Hematopoietic multipotent progenitor cell treated with erythropoietin and hydrocortisone succinate and interleukin-3 and kit ligand, for 8 days (in vitro differentiated cells): ENCODE measurements around the gene ASTL.

Experiments
- DNase-seq: peaks from one replicate; pipeline ENCODE4 v3.0.0-alpha.2; 2015

The ASTL gene

DNA sequence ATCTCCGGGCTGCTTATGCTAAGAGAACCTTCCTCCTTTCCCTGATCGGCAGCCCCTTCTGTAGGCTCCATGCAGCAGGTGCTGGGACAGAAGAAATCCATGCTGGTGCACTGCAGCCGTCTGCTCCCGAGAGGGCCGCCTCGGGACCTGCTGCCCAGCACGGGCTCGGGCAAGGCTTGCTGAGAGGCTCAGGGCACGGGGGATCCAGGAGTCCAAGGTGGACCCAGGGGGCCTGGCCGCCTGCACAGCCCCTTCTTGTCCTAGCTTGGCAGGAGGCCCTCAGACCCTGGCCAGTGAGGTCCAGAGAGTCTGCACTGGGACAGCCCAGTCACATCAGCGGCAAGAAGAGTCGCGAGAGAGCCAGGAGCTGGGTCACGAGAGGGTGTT is 20.2 kb upstream of the ASTL start:
- no peak for DNase-seq

DNA sequence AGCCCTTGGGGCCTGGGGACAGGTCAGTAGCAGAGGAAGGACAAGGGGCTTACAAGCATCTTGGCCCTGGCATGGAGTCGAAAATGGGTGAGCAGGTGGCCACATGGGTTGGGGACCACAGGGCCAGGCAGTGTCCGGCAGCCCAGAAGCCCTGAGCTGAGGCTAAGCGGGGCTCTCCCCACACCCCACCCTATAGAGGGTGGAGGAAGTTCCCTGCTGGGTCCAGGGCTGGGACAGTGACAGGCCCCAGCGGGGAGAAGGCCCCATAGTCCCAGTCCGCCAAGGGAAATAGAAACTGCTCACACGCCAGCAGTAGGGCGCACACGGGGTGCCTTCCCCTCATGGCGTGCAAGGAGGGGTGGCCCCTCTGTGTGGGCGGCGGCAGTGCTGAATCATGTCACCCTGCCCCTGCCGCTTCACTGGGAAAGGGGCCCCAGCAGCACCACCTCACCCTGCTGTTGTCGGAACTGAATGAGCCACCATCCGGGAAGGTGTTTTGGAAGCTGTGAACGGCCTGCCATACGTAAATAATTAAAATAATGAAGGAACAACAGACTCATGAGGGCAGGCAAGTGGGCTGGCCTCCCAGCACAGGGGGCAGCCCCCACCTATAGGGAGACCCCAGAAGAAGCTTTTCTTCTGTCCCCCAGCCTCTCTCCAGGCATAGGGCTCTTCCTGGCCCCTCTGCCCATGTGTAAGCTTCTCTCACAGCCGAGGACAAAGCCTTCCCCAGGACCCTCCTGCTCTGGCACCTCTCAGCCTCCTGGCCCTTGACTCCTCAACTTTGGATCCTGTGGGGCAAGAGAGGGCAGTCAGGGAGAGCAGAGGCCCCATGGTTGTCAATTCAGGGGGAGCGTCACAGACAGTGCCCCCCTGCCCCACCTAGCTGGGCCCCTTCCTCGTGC is 19.6 kb upstream of the ASTL start:
- DNase-seq: peak; percentile 64

DNA sequence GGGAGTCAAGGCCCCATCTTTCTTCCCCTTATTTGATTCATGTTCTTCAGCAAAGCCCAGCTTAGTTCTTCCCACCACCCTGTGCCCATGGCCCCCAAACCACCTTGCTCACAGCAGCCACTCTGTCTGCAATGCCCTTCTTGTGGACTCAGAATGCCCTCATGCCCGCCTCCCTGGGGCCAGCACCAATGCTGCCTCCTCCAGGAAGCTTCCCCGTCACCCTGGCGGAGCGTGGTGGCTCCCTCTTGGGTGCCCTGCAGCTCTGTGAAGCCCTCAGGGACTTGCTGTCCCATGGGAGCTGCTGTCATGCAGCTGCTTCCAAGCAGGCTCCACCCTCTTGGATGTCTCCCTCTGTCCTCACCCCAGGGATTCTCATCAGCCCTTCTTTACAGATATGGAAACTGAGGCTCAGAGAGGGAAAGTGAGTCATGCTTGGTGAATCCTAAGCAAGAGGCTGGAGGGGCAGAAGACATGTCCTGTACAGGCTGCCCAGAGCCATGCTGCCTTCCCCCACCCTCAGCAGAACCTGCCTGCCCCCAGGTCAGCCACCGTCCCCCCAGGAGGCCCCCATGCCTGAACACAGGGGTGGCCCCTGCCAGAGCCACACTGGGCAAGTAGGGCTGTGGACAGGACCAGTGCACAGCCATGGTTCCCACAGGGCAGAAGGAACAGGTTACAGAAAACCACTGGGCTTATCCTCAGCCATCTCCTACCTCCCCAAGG is 18.8 kb upstream of the ASTL start:
- DNase-seq: no peak

DNA sequence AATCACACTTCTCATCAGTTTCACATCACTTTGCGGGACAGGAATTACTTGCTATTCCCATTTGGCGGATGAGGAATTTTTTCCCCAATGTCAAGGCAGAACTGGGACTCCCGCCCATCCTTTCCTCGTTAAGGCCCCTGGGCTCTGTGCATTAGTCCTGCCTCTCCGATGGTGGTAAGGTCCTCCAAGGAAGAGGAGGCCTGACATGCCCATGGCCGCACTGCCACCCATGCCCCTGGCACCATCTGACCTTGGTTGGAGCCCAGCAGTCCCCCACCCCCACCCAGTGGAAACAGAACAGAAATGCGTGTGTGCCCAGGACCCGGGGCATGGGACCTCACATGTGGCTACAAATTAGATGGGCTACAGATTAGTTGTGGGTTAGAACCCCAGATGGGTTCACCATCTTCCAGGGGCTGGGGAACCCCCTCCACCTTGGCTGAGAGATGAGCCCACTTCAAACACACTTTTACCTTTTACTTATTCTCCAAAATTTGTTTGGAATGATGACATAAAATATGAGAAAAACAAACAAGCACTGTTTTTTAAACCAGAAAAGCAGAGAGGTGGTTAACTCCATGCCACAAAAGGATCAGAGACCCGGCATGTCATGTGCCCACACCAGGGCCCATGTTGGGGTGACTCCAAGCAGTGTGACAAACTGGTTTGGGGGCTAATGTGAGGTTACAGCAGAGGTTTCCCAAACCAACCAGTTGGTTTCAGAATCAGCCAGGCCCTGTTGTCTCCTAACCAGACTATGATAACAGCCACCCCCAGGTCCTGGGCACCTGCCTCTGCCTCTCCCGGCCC is 17.9 kb upstream of the ASTL start:
- no peak for DNase-seq

DNA sequence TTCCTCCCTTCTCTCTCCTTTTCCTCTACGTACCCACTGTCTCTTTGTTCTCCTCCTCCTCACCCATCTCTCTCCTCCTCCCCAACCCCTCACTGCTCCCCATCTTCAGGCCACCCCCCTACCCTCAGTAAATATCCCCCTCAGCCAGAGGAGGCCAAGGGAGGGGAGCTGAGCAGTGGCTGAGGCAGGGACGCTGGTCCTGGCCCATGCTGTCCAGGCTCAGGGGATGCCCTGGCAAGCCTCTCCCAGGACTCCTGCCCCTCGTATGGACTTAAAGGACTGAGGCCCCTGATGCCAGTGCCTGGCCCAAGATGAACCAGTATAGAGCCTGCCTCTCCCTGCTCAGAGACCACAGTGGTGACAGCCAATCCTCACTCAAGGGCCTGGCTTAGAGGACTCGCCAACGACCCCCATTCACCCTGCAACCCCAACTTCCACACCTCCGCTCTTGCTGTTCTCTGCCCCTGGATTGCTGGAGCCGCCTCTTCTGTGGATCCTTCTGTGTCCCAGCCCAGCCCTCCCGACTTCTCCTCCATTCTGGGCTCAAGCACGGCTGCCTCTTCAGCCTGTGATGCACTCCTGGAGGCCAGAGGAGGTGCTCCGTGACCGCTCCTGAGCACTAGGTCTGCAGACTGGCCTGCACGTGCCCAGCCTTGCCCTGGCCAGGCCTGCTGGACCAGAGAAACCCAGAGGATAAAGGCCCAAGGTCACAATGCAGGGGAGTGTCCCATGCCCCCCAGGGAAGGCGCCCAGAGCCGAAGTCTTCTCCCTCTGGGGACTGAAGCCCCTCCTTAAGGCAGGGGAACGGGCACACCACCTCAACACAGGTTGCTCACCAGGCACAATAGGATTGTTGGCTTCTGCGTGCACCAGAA is 16.4 kb upstream of the ASTL start:
- DNase-seq: no peak

DNA sequence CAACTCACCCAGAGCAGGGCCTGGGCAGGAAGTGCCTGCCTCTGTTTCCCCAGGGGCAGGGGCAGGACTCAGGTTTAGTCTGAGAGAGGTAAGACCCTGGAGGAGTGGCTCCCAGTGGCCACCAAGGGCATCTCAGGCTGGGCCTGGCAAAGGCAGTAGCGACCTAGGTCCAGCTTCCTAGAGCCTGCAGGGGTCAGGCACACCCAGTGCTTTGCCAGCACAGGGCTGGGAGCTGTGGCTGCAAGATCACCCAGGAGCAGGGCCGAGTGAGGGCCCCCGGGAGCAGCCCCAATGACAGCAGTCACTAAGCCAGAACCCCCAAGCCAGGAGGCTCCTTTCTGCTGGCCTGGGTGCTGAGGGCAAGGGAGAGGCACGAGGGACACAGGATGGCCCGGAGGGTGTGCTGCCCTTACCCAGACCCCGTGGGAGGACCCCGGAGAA is 15.7 kb upstream of the ASTL start:
- DNase-seq: no peak

DNA sequence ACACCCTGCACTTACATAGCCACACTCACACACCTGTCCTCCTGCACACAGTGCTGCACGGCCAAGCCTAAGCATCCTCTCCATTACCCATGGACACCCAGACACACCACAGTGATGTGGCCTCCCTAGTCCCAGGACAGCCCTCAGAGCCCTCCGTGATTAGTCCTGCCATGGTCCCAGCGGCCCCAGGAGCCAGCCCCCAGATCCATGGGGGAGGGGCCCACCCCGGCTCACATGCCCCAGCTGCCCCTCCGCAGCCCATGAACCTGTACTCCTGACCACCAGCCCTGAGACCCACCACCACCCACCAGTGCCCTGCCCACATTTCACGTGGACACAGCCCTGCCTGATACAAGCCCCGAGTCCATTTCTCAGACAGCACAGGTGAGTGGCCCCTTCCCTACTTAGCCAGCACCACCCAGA is 15.0 kb upstream of the ASTL start:
- DNase-seq: no peak

DNA sequence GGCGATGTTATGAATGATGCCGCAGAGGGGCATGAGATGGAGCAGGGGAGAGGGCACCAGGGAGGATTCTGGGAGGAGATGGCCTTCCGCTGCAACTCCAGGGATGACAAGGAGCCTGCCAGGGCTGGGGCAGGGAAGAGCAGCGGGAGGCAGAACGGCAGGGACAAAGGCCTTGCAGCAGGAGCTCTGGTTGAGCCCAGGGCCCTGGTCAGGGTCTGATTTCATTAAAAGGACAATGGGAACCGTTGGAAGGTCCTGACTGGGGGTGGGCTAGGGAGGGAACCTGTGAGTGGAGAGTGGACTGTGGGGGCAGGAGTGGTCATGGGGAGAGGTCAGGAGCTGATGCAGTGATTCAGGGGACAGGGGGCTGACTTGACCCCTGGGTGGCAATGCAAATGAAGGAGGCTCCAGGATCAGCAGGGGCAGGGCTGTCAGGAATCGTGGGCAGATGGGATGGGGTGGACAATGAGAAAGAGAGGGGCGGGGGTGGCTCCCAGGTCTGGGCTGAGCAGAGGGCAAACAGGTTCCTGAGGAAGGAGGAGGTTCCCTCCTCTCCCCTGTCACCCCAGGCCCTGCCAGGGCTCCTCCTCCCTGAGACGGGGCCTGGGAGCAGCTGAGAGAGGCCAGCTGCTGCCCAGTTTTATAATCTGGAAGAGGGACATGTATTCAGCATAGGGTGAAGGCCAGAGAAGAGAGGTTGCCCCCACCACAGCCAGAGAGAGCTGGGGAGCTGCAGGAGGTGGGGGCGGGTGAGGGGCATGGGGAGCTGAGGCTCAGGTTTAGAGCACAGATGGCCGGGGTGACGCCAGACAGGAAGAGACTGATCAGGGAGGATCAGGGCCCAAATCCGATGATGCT is 14.2 kb upstream of the ASTL start:
- no peak for DNase-seq

DNA sequence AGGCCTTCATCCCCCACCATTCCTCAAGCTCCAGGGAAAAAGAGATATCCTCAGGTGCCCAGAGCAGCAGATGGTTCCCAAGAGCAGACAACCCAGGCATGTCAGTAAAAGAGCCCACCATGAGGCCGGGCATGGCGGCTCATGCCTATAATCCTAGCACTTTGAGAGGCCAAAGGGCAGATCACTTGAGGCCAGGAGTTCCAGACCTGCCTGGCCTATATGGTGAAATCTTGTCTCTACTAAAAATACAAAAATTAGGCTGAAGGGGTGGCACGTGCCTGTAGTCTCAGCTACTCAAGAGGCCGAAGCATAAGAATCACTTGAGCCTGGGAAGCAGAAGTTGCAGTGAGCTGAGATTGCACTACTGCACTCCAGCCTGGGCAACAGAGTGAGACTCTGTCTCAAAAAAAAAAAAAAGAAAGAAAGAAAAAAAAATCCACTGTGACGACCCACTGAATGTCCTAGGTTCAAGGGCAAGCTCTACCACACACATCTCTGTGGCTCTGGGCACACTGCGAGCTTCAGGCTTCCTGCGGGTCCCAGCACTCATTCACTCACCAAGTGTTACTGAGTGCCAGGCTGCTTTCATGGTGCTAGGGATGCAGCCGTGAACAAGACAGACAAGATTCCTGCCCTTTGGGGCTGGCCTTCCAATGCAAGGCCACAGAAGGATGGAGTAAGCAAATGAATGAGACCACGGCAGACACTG is 13.4 kb upstream of the ASTL start:
- no peak for DNase-seq

DNA sequence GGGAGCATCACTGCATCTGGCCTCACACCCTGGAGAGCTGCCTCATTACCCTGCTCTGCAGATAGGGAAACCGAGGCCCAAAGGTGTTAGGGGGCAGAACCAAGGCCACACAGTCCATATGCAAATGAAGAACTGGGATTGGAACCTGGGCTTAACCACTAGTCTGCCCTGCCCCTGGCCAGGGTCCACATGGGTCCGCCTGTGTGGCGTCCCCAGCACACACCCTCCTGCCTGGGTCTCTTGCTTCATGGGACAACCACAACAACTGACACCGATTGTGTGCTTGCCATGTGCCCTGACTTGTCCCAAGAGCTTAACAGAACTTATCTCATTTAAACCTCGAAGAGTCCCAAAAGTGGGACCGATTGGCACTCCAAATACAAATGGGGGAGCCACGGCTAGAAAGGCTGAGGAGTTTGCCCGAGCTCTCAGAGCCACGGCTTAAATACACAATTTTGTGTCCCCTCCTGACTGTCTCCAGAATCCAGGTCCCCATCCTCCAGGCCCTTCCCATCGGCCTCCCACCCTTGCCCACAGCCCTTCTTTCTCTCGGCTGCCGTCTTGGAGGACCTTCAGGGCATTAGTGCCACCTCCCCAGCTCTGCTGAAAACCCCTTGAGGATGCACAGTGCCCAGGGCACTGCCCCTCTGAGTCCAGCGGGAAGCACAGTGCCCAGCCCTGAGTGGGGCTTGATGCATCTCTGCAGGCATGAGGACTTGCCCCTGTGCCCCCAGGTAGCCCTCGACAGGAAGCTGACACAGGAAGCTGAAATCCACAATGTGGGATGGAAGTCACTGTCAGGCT is 12.7 kb upstream of the ASTL start:
- DNase-seq: no peak

DNA sequence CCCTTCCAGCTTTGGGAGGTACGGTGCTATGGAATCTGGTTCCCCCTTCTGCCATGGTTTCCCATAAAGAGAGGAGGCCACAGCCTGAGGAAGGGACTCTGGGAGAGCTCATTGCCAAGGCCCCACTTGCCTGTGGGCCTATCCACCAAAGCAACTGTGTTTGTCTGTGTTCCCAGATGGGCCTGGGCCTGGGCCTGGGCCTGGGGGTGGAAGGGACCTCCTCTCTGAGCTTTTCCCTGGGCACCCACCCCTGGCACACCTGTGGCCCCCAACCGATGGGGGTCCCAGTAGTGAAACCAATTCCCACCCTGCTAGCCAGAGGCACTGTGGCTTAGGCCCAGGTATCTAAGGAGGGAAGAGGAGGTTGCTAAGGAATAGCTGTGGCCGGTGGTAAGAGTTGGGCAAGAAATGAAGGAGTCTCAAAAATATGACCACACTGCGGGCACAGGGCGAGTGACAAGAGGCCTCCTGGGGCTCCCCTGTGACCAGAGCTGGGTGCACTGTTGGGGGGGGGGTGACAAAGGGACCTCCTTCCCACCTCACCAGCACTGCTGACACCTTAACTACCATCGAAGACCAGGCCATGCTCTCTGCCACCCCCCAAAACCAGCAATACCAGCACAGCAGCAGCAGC is 11.8 kb upstream of the ASTL start:
- DNase-seq: no peak

DNA sequence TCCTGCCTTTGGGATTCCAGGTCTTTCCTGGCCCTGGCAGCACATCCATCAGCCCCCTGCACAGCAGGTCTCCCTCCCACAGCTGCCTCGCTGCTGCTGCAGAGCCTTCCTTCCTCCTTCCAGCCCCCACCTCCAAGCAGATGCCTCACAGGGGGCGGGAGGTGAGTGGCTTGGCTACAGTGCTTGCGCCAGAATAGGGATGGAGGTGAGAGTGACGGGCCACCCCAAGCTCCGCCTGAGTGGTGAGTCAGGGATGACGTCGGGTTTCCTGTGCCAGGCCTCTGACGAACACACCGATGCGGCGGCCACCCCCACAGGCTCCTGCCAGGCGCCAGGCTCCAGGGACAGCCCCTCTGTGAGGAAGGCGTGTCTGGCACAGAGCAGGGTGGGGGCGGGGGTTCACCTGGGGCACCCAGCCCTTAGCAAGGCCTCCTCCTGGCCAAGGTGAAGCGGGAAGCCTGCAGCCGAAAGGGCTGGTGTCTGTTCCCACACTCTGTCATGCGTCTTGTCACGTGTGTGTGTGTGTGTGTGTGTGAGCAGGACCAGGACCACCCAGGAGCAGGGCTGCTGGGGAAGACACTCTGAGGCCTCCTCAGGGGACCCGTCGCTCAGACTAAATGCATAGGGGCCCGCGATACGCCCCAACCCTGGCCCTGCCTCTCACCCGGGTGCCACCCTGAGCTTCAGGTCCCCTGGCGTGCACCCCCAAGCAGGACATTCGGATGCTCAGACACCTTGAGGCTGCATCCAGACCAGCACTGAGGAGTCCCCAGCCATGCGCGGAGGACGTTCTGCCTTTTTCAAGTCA is 10.3 kb upstream of the ASTL start:
- peak; percentile 75 for DNase-seq

DNA sequence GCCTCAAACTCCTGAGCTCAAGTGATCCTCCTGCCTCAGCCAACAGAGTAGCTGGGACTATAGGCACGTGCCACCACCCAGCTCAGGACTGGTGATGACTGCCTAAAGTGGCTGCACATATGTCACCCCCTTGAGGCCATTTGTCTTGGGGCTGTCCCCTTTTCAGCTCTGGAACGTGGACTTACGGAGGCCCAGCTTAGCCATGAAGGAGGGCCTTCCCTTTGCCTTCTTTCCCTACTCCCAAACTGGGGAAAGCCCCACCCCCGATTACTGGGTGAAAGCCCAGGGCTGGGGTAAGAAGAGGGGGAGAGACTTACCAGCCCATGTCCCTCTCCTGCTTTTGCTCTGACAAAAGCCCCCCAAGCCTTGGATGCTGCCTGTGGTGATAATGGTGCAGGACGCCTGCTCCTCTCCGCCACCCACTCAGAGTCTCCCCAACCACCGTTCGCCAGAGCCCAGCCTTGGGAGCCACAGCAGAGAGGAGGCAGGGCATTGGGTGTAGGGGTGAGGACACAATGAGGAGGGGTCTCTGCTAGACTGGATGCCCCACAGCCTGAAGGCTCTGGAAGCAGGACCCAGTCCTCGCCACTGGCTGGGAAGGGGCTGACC is 9.4 kb upstream of the ASTL start:
- peak; percentile 17 for DNase-seq

DNA sequence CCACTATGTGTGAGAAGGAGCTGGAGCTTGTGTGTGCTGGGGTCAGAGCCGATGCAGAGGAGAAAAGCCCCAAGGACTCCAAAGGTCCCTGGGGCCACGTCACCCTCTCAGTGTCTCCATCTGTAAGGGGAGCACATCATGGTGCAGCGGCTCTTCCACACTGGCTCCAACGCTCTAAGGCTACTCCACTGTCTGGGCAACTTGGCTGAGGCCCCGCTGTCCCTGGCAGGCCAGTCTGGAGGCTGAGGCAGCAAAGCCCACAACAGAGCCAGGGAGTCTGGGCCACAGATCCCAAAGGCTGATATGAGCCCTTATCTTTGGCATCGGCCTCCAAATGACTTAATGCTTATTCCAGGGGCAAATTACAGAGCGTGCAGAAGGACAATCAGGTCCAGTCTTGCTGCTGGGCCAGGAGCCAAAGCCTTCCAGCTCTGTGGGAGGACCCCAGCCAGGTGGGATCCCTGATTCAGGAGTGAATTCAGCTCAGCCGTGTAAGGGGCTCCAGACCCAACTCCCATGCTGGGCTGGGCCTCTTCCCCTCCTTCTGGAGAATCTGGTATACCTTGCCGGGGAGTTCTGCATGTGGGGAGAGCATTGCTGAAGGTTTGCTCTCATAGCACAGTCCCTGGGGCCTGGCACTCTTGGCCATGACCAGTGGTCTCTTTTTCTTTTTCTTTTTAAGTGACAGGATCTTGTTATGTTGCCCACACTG is 8.7 kb upstream of the ASTL start:
- no peak for DNase-seq

DNA sequence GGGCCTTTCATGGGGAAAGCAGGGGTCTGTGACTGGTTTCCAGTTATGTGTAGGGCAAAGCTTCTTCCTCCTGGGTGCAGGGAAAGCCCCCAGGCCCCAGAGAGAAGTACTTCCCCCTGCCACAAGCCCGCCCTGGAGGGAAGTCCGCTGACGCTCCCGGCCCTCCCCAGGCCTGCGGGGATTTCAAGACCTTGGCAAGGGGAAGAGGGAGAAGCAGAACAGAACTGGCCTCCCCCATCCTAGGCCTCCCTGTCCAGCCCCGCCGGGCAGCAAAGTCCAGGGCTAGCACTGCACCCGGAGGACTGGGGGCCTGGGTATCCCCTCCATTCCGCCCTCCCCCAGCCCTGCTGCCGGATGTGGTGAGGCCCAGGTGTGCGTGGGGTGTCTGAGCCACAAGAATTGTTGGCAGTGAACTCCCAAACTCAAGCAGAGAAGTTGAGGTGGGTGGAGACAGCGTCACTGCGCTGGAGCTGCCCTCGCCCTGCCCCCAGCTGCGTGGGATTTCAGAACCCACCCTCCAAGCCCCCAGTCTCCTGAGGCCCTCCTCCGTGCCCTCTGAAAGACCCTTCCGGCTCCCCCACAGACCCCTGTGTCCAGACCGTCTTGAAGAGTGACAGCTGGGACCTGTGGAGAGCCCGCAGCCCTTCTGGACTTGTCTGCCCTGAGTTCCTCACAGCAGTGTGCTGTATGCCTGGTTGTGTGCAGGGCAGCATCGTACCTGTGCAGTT is 8.0 kb upstream of the ASTL start:
- DNase-seq: peak; percentile 36

DNA sequence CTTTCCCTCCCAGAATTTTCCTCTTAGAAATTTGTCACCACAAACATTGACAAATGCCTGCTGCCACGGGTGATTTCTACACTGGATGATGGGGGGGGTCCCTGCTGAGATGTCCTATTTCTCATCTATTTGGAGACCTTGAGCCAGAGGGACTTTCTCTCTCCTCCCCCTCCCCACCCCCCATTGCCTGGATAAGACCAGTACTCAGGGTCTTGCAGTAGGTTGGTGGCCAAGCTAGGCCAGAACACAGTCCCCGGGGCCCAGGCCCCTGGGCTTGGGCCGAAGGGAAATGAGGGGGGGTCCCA is 7.5 kb upstream of the ASTL start:
- DNase-seq: no peak
